ENCODE results near the gene CHSY1.

Gene CHSY1

GRCh38 chr15:101149864-101150722 is 101.8 kb downstream of the CHSY1 start:
- Histone ChIP-seq H3K27me3 (replicated peaks; ENCODE audit: control insufficient read depth, insufficient read depth, low read length) (no peaks in the 10 kb centered on the region), H3K36me3 (ENCODE audit: control insufficient read depth, insufficient read depth, low read length) (no peaks in the 10 kb centered on the region), H3K4me3 (replicated peaks; ENCODE audit: low read depth, low read length) (no peak overlapping the region)
- no peak for TF ChIP-seq CTCF (IDR thresholded peaks at IDR 0.05; ENCODE audit: insufficient read depth, low read length, poor library complexity, severe bottlenecking)
- no peak for DNase-seq (ENCODE audit: extremely low read depth, insufficient read length)

- Histone ChIP-seq H3K27me3 (replicated peaks; ENCODE audit: control insufficient read depth, insufficient read depth, low read length) (no peaks in the 10 kb centered on the region), H3K4me3 (replicated peaks; ENCODE audit: low read depth, low read length) (no peak overlapping the region), H3K36me3 (ENCODE audit: control insufficient read depth, insufficient read depth, low read length) (no peaks in the 10 kb centered on the region)
- DNase-seq (ENCODE audit: extremely low read depth, insufficient read length): no peak
- TF ChIP-seq CTCF (IDR thresholded peaks at IDR 0.05; ENCODE audit: insufficient read depth, low read length, poor library complexity, severe bottlenecking): no peak
Observed at GRCh38 chr15:101148881-101149664, 102.8 kb downstream of the CHSY1 start.

GRCh38 chr15:101148166-101148880 is 103.5 kb downstream of the CHSY1 start:
- TF ChIP-seq CTCF (IDR thresholded peaks at IDR 0.05; ENCODE audit: insufficient read depth, low read length, poor library complexity, severe bottlenecking): no peak
- Histone ChIP-seq H3K27me3 (replicated peaks; ENCODE audit: control insufficient read depth, insufficient read depth, low read length) (no peaks in the 10 kb centered on the region), H3K36me3 (ENCODE audit: control insufficient read depth, insufficient read depth, low read length) (no peaks in the 10 kb centered on the region), H3K4me3 (replicated peaks; ENCODE audit: low read depth, low read length) (no peak overlapping the region)
- no peak for DNase-seq (ENCODE audit: extremely low read depth, insufficient read length)

GRCh38 chr15:101147181-101147580 is 104.7 kb downstream of the CHSY1 start:
- TF ChIP-seq CTCF (IDR thresholded peaks at IDR 0.05; ENCODE audit: insufficient read depth, low read length, poor library complexity, severe bottlenecking): no peak
- DNase-seq (ENCODE audit: extremely low read depth, insufficient read length): no peak
- Histone ChIP-seq H3K27me3 (replicated peaks; ENCODE audit: control insufficient read depth, insufficient read depth, low read length) (no peaks in the 10 kb centered on the region), H3K36me3 (ENCODE audit: control insufficient read depth, insufficient read depth, low read length) (no peaks in the 10 kb centered on the region), H3K4me3 (replicated peaks; ENCODE audit: low read depth, low read length) (no peak overlapping the region)

- Histone ChIP-seq H3K36me3 (ENCODE audit: control insufficient read depth, insufficient read depth, low read length) (no peaks in the 10 kb centered on the region), H3K27me3 (replicated peaks; ENCODE audit: control insufficient read depth, insufficient read depth, low read length) (no peaks in the 10 kb centered on the region), H3K4me3 (replicated peaks; ENCODE audit: low read depth, low read length) (no peak overlapping the region)
- TF ChIP-seq CTCF (IDR thresholded peaks at IDR 0.05; ENCODE audit: insufficient read depth, low read length, poor library complexity, severe bottlenecking): no peak
- no peak for DNase-seq (ENCODE audit: extremely low read depth, insufficient read length)
Observed at GRCh38 chr15:101146118-101146702, 105.6 kb downstream of the CHSY1 start.
